Type B pancreatic cell (in vitro differentiated cells): ENCODE data around the gene TAF13. TPM values are rescaled to one million over a fixed set of nuclear protein-coding genes. Genes with fewer than 3 reads are reported as not detected.
A peak's percentile ranks its signal among the peaks of the same experiment; 100 is the strongest.

Source experiments
- DNase-seq: peaks from one replicate; pipeline ENCODE4 v3.0.0; 2021; ENCODE audit warnings: mixed read lengths; ENCODE audit not compliant: unreplicated experiment; ENCODE audit errors: extremely low spot score
- H3K27ac Mint-ChIP-seq: 2 replicates; pipeline ENCODE4 v1.8.0; 2021; ENCODE audit warnings: mild to moderate bottlenecking, mixed read lengths
- H3K27me3 Mint-ChIP-seq: 2 replicates; pipeline ENCODE4 v1.8.0; 2021; ENCODE audit warnings: mixed read lengths
- H3K36me3 Mint-ChIP-seq: 2 replicates; pipeline ENCODE4 v1.8.0; 2021; ENCODE audit warnings: mixed read lengths
- H3K4me1 Mint-ChIP-seq: one replicate; pipeline ENCODE4 v1.8.0; 2021; ENCODE audit warnings: mixed read lengths; ENCODE audit not compliant: unreplicated experiment
- H3K4me3 Mint-ChIP-seq: 2 replicates; pipeline ENCODE4 v1.8.0; 2021; ENCODE audit warnings: mild to moderate bottlenecking, mixed read lengths
- H3K9me3 Mint-ChIP-seq: 2 replicates; pipeline ENCODE4 v1.8.0; 2021; ENCODE audit warnings: mixed read lengths
- total RNA-seq: library from RNA; stranded (reverse); gene quantifications from 2 replicates; pipeline ENCODE4 v1.2.1, GENCODE V29; 2021; ENCODE audit warnings: low replicate concordance
- TF ChIP-seq, protein P1 (sequence below): fragments of 200-600 bp; sonication (generic); conservative IDR thresholded peaks from 2 replicates; pipeline ENCODE4 v1.5.0; 2021; ENCODE audit warnings: antibody characterized with exemption, mild to moderate bottlenecking

The TAF13 gene
- total RNA-seq, 1 donor from 2014 or later, result 30.0 TPM

DNA sequence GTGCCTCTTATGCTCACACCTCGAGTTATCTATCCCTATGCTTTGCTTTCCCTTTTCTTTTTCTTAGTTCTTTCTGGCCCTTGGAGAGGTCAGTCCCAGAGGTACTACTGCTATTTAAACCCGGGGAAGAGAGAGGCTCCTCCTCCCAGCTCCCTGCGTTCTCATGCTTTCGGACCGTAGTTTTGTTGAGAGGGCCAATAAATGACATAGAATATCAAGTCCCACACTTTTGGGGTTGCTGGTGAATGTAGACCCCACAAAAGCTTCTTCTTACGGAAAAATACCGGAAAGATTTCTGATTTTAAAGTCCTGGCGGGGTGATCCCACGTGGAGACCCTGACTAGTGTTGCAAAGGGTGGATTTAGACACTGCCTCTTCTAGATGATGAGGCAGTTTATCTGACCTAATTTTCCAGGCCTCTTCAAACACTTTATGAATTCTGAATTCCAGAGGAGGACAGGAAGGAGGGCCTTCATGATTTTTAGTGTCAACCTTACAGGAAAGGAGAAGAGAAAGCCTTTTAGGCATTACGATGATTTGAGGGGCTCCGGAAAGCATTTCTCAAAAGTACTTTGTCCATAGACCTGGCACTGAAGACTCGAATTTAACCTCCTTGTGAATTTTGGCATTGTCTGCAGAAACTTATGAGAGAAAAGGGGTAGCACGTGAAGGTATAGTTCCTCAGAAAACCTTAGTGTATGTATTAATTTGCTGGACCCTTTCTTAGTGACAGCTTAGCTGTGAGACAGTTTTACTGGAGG is 15.5 kb upstream of the TAF13 start:
- peaks cover 14% of the 10 kb centered on the region for H3K4me1 Mint-ChIP-seq
- H3K4me3 Mint-ChIP-seq, result peak overlapping the region; percentile 94
- H3K36me3 Mint-ChIP-seq, result peaks cover 9% of the 10 kb centered on the region
- no peaks in the 10 kb centered on the region for H3K27me3 Mint-ChIP-seq
- no peak for DNase-seq
- TF ChIP-seq, protein P1, sequence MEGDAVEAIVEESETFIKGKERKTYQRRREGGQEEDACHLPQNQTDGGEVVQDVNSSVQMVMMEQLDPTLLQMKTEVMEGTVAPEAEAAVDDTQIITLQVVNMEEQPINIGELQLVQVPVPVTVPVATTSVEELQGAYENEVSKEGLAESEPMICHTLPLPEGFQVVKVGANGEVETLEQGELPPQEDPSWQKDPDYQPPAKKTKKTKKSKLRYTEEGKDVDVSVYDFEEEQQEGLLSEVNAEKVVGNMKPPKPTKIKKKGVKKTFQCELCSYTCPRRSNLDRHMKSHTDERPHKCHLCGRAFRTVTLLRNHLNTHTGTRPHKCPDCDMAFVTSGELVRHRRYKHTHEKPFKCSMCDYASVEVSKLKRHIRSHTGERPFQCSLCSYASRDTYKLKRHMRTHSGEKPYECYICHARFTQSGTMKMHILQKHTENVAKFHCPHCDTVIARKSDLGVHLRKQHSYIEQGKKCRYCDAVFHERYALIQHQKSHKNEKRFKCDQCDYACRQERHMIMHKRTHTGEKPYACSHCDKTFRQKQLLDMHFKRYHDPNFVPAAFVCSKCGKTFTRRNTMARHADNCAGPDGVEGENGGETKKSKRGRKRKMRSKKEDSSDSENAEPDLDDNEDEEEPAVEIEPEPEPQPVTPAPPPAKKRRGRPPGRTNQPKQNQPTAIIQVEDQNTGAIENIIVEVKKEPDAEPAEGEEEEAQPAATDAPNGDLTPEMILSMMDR, result no peak
- H3K27ac Mint-ChIP-seq, result peak overlapping the region; percentile 94
- H3K9me3 Mint-ChIP-seq, result no peaks in the 10 kb centered on the region

DNA sequence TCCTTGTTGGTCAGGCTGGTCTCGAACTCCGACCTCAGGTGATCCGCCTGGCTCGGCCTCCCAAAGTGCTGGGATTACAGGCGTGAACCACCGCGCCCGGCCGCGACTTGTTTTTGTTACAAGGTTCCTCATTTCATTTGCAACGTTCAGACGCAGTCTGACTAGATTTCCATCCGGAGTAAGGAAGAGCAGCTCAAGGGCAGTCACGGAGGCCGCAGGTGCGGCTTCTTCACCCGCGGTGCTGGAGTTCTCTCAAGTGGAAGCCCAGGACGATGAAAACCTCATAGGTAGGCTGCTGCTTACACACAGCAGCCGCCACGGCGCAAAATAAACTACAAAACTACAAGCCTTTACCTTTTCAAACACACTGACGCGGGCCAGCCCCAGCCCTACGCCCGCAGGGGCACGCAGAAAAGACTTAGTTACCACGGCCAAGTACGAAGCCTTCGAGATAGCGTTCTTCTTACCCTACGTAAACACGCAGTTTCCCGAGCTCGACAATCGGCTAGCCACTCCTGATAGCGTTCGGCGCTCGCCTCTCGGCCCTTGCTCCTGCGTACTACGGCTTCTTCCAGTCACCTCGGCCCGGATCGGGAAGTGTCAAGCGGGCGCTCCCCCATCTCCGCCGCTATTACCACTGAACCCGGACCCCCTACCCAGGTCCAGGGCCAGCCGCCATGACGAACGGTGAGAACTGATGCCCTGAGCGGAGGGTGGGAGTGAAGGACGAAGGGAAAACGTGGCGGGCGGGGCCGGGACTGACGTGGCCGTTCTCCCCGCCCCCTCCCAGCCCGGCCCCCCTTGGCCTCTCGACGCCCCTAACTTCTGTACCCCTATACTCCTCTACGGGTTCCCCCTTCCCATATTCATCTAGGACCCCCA is 14.6 kb upstream of the TAF13 start, which contains the start of gene TMEM167B:
TMEM167B (plus strand) TSS at position 569 of the 882 bp plus-strand sequence; CDS start at position 678, 109 bp downstream.
- H3K4me1 Mint-ChIP-seq, result peaks cover 14% of the 10 kb centered on the region
- H3K27ac Mint-ChIP-seq, result peak within 1 kb of the TSS; percentile 94
- TF ChIP-seq, protein P1, result no peak
- no peaks in the 10 kb centered on the region for H3K27me3 Mint-ChIP-seq
- peaks cover 9% of the 10 kb centered on the region for H3K36me3 Mint-ChIP-seq
- H3K4me3 Mint-ChIP-seq, result peak within 1 kb of the TSS; percentile 94
- H3K9me3 Mint-ChIP-seq, result no peaks in the 10 kb centered on the region
- DNase-seq, result peak; percentile 90

DNA sequence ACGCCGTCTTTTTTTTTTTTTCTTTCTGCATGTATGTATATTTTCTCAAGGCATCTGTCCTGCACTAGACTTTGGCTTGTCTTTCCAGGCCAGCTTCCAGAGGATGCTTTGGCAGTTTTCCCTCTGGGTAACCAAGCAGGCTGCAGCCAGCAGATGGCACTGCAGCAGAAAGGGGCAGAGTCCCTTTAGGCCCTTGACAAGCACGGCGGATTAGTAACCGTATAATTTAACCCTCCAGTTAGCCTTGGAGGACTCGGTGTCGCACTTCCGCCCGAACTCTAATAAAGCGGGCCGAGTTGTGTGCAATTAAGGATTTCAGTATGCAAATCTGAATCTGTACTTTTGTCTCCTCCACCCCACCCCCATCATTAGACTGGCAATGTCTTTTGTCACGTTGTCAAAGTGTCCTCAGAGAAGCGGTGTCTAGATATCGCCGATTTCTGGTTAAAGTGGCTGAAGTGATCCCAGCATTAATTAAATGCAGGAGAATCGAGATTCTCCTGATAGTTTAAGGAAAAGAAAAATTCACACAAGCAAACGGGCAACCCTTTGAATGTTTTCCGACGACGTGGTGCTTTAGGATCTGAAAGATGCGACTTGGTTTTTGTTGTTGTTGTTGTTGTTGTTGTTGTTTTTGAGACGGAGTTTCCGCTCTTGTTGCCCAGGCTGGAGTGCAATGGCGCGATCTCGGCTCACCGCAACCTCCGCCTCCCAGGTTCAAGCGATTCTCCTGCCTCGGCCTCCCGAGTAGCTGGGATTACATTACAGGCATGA is 13.6 kb upstream of the TAF13 start:
- Mint-ChIP-seq H3K27ac (peak overlapping the region; percentile 6), H3K27me3 (no peaks in the 10 kb centered on the region), H3K36me3 (peaks cover 6% of the 10 kb centered on the region), H3K4me3 (peak overlapping the region; percentile 94), H3K4me1 (peaks cover 14% of the 10 kb centered on the region), H3K9me3 (no peaks in the 10 kb centered on the region)
- TF ChIP-seq, protein P1, result peak; percentile 72
- no peak for DNase-seq

DNA sequence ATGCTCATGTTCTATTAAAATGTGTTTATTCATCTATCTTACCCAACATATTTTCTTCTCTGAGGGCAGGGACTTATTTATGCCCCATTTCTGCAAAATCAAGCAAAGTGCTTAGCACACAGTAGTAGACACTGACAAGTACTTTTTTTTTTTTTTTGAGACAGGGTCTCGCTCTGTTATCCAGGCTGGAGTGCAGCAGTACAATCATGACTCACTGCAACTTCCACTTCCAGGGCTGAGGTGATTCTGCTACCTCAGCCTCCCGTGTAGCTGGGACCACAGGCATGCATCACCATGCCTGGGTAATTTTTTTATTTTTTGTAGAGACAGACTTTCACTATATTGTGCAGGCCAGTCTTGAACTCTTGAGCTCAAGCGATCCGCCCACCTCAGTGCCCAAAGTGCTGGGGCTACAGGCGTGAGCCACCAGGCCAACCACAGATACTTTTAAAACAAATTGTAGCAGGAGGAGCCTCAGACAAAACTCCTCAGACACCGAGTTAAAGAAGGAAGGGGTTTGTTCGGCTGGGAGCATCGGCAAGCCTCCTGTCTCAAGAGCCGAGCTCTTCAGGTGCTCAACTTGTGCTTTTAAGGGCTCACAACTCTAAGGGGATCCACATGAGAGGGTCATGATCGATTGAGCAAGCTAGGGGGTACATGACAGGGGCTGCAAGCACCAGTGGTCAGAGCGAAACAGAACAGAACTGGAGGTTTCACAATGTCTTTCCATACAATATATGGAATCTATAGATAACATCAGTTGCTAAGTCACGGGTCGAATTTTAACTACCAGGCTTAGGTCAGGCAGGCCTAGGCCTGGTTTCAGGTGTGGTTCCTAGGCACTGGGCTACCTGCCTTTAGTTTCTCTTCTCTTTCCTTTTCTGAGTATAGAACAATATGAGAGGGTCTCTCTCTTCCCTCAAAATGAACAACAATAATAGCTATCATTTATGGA is 9.0 kb upstream of the TAF13 start:
- Mint-ChIP-seq H3K27me3 (no peaks in the 10 kb centered on the region), H3K9me3 (no peaks in the 10 kb centered on the region), H3K27ac (no peak overlapping the region), H3K4me3 (no peak overlapping the region), H3K36me3 (no peaks in the 10 kb centered on the region), H3K4me1 (no peaks in the 10 kb centered on the region)
- no peak for DNase-seq
- TF ChIP-seq, protein P1, result no peak
